Measurements from ENCODE around the gene ATG3.
A peak's percentile ranks its signal among the peaks of the same experiment; 100 is the strongest.
"Not testable (repeated sequence)": the region's sequence is repeated elsewhere in the genome, so short reads cannot be mapped to it uniquely, and the experiment has no call there.

Gene ATG3

DNA sequence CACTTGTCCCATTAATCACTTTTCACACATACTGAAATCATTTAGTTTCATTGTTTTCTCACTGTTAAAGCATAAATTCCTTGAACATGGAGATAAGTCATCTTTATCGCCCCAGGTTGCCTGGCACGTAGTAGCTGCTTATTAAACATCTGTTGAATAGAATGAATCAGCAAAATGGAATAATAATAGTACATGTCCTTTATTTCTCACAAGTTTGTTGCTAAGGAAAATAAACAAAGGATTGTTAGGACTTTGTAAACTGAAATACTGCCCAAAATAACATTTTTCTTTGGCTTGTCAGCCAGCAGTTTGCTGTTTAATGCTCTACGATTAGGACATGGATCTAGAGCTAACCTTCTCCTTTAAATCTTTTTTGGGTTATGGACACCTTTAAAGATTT lies 17.9 kb upstream of the ATG3 start:
- no peak overlapping the region for H3K4me3 ChIP-seq (ENCODE audit: low read length)
- TF ChIP-seq ZNF274 (IDR thresholded peaks at IDR 0.05; ENCODE audit: low read depth, low read length), result no peak

DNA sequence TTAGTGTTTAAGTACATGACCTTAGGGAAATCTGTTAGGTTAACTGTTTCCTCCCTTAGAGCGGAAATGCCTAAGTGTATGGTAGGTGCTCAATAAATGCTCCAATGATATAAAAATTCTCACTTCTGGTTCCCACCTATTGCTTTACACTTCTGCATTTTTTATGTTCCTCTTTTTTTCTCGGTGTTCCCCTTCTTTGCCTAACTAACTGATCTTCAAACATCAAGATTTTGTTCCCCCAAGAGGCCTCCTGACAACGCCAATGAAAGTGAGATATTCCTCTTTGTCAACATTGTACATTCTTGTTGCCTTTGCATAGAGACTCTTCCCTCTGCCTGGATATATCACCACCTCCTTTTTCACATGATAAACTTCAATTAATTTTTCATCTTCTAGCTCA lies 17.5 kb upstream of the ATG3 start:
- no peak for TF ChIP-seq ZNF274 (IDR thresholded peaks at IDR 0.05; ENCODE audit: low read depth, low read length)

DNA sequence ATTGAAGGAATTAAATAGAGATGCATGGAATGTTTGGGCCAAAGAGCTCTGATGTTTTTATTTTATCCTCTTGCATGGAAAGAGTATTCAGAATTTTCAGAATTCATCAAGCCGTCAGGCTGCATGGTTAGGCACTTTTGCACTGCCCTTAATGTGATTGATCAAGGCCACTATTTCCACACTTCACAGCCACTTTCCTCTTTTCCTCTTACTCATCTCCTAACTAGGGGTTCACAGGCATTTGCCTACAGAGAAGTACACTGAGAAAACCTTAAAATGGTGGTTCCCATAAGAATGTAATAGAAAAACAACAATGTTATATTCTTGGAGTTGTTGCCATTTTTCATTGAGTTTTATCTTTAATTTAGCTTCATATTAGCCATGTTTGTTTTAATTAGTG lies 10.9 kb upstream of the ATG3 start:
- no peak overlapping the region for H3K4me3 ChIP-seq (ENCODE audit: low read length)
- no peak for TF ChIP-seq ZNF274 (IDR thresholded peaks at IDR 0.05; ENCODE audit: low read depth, low read length)

More for the DNA sequence above, 17.5 kb upstream of the ATG3 start:
- H3K4me3 ChIP-seq (ENCODE audit: low read length), result no peak overlapping the region

DNA sequence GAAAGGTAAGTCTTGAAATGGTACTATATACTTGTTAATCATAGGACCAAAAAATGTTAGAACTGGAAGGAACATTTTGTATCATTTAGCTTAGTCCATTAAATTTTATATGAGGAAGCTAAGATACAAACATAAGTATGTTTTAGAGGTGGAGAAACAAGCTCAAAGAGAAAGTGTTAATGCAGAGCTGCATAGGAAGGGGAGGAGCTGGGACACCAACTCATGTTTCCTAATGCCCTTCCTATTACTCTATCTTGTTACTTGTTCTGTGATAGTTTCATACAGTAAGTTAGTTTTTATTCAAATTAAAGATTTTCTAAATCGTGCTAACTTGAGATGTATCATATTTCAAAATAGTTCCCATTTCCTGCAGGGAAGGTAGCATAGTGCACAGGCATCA lies 7.5 kb upstream of the ATG3 start:
- H3K4me3 ChIP-seq (ENCODE audit: low read length), result no peak overlapping the region
- TF ChIP-seq ZNF274 (IDR thresholded peaks at IDR 0.05; ENCODE audit: low read depth, low read length), result no peak

DNA sequence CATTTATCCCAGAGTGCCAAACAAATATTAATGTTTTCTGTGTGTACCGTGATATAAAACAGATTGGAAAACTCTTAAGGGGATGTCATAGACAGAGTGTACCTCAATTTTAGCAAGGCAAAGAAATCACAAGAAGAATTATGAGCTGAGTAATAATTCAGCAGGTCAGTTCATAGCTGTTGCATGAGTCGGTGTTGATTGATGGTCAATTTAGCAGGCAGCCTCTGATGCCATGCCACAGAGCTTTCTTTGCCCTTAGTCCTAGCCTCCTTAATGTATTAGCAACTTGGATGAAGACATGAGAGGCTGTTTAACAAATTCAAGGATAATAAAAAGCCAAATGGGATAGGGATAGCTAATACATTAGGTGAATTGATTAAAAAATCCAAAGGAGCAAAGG lies 6.9 kb upstream of the ATG3 start:
- H3K4me3 ChIP-seq (ENCODE audit: low read length), result no peak overlapping the region
- no peak for TF ChIP-seq ZNF274 (IDR thresholded peaks at IDR 0.05; ENCODE audit: low read depth, low read length)

DNA sequence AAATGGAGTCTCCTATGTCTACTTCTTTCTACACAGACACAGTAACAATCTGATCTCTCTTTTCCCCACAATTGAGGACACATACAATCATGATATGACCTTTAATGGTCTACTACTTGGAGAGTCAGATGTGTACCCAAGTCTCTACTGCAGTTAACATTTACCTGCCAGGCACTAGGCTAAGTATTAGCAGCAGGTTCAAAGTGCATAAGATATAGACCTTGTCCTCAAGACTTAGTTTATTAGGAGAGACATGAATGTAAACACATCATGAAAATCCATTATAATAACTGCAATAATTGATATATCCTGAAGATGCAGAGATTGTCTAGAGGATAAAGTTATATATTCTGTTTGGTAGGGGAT lies 3.2 kb upstream of the ATG3 start:
- TF ChIP-seq ZNF274 (IDR thresholded peaks at IDR 0.05; ENCODE audit: low read depth, low read length), result no peak
- H3K4me3 ChIP-seq (ENCODE audit: low read length), result no peak overlapping the region

DNA sequence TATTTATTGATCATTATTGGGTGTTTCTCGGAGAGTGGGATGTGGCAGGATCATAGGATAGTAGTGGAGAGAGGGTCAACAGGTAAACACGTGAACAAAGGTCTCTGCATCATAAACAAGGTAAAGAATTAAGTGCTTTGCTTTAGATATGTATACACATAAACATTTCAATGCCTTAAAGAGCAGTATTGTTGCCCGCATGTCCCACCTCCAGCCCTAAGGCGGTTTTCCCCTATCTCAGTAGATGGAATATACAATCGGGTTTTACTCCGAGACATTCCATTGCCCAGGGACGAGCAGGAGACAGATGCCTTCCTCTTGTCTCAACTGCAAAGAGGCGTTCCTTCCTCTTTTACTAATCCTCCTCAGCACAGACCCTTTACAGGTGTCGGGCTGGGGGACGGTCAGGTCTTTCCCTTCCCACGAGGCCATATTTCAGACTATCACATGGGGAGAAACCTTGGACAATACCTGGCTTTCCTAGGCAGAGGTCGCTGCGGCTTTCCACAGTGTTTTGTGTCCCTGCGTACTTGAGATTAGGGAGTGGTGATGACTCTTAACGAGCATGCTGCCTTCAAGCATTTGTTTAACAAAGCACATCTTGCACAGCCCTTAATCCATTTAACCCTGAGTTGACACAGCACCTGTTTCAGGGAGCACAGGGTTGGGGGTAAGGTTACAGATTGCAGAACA lies 2.6 kb upstream of the ATG3 start:
- H3K4me3 ChIP-seq (ENCODE audit: low read length), result not testable (repeated sequence)

DNA sequence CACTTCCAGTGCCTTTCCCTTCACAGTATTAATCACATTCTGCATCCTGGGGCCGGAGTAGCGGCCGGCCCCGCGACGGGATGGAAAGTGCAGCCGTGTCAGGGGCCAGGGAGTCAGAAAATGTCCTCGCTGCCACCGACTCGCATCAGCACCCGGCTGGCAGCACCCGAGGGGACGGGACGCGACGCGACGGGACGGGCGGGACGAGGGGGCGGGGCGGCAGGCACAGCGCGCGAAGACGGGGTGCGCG lies 353 bp downstream of the ATG3 start:
- peak overlapping the region; percentile 72 for H3K4me3 ChIP-seq (ENCODE audit: low read length)
- TF ChIP-seq ZNF274 (IDR thresholded peaks at IDR 0.05; ENCODE audit: low read depth, low read length), result no peak

DNA sequence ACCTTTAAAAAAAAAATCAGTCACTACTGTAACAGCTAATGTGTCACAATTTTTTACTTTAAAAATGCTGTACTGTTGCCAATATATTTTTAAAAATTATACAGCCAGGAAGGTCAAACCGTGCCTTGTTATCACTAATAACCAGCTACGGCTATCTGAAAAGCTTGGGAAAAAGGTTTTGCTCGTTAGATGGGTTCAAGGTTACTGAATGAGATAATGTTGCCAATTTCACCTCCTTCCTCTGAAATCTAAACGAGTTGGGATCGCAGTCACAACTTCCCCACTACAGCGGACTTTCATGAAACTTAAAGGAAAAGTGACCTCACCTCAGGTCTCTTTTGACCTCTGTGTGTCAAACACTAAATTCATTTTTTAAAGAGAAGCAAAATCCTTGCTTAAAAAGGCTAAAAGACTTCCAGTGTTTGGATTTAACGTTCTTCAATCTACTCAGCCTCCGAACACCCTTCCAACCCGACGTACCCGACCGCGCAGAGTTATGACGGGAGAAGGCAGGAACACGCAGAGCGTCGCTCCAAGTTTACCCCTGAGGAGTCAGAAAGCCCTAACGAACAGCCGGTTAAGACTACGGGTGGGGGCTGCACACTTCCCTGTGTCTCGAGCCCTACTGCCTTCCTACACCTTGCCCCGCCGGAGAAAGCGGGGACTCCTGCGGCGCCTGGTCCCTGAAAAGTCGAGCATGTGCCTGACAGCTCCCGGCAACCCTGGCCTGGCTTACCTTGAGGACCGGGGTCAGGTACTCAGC lies 860 bp downstream of the ATG3 start:
- peak overlapping the region; percentile 72 for H3K4me3 ChIP-seq (ENCODE audit: low read length)
- TF ChIP-seq ZNF274 (IDR thresholded peaks at IDR 0.05; ENCODE audit: low read depth, low read length), result no peak

DNA sequence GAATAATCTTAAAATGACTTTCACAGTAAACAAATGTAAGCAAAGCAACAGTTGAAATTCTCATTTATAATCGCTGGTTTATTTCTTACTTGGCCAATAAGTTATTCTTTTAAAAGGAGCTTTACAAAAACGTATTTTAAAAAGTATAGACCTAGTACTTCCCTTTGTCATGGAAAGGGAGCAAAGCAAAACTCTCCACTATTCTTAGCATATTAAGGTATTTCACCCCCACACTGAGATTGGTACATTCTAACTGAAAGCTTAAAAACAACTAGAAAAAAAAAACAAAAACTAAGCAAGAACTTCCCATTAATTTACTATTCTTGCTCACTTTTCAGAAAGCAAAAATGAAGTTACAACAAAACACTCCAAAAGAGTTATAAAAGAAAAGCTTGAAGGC lies 1.5 kb downstream of the ATG3 start:
- no peak for TF ChIP-seq ZNF274 (IDR thresholded peaks at IDR 0.05; ENCODE audit: low read depth, low read length)
- peak overlapping the region; percentile 72; the same call in 1 of the 2 replicates for H3K4me3 ChIP-seq (ENCODE audit: low read length)

DNA sequence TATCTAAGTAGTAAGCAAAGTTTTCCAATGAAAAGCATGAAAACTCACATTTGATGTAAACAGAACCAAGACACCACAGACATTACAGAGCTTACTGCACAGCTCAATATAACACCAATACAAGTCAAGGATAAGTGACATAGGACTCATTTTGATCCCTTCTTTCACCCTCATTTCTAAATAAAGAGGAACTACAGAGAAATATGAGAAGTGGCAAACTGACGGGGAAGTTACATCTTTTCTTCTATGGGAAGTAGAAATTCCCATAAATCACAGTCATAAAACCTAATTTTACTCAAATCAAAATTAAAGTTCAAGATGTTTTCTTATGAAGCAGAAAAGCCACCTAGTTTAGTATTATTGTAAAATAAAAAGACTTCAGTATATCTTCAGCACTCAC lies 3.8 kb downstream of the ATG3 start:
- no peak overlapping the region for H3K4me3 ChIP-seq (ENCODE audit: low read length)
- no peak for TF ChIP-seq ZNF274 (IDR thresholded peaks at IDR 0.05; ENCODE audit: low read depth, low read length)

DNA sequence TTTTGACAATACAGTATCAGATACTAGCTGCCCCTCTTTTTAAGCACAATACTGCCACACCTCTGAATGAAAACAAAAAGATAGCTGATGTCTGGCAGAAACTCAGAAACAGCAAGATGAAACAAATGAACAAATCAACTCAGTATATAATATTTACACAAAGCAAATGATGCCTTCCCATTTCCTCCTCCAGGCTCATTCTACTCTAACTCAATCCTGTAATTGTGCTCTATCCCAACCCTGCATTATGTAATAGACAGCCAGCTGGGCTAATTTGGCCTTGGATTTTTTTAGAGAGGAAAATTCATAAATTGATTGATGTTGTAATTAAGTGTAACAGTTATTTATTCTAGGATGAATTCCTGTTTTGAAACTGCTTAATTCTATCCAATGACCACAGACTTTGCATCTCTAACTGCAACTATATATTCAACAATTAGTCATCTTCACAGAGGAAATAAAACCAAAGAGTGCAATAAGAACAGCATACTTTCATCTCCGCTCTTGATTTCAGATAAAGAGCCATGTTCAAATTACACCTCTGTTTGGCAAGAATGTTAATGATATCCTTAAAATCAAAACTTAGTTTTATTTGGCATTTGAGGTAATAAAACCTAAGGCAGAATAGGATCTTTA lies 6.1 kb downstream of the ATG3 start:
- TF ChIP-seq ZNF274 (IDR thresholded peaks at IDR 0.05; ENCODE audit: low read depth, low read length), result no peak
- no peak overlapping the region for H3K4me3 ChIP-seq (ENCODE audit: low read length)

DNA sequence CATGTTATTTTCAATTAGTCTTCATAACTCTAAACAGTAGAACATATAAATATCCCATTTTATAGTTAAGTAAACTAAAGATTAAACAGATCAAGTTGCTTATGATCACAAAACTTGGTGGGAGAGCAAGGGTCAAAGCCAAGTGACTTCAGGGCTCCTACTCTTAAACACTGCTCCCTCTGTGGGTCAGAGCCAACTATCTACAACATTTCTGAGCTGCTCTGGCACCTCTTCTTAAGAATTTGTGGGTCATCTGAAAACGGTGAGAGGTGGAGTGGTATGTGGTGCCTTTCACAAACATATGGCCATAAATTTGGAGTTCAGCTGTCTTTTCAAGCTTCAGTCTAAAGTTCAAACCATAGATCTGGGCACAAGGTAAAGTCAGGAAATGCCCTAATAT lies 10.9 kb downstream of the ATG3 start:
- H3K4me3 ChIP-seq (ENCODE audit: low read length), result no peak overlapping the region
- TF ChIP-seq ZNF274 (IDR thresholded peaks at IDR 0.05; ENCODE audit: low read depth, low read length), result no peak

DNA sequence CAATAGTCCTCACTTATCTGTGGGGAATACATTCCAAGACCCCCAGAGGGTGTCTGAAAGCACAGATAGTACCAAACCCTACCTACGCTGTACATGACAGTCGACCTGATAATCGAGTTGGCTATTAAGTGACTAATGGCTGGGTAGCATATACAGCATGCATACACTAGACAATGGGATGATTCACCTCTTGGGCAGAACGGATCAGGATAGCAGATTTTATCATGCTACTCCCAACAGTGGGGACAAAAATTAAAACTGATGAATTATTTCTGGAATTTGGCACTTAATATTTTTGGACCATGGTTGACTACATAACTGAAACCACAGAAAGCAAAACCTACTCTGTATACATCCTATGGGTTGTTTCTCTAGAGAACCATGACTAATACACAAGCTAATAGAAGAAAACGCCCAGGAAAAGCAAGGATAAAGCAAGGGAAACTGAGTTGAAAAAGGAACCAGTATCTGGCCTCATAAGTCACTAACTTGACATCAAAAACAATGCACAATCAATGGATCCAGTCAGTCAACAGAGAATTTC lies 15.5 kb downstream of the ATG3 start:
- no peak overlapping the region for H3K4me3 ChIP-seq (ENCODE audit: low read length)
- TF ChIP-seq ZNF274 (IDR thresholded peaks at IDR 0.05; ENCODE audit: low read depth, low read length), result no peak

All from GM08714 (cell line).